Activated naive CD4-positive, alpha-beta T cell treated with anti-CD3 and anti-CD28 coated beads, Interleukin-2, amount 10 ng/mL, durations not matched to agents 7 days and 5 days (primary cell): ENCODE data around the gene DAB1.

Experiments used
- CTCF ChIA-PET: fragments of 350-600 bp; sonication (Branson Sonifier 250); formaldehyde crosslinking; loops from one replicate; lab custom pipeline; 2021; ENCODE audit warnings: antibody characterized with exemption; lab: Charles Lee
- DNase-seq: peaks from one replicate; pipeline ENCODE4 v3.0.0-alpha.2; 2020
- H3K27ac Mint-ChIP-seq: one replicate; pipeline ENCODE4 v1.8.0; 2021; ENCODE audit warnings: mild to moderate bottlenecking, moderate library complexity, mixed read lengths
- H3K27me3 Mint-ChIP-seq: one replicate; pipeline ENCODE4 v1.8.0; 2021; ENCODE audit warnings: mild to moderate bottlenecking, mixed read lengths
- H3K36me3 Mint-ChIP-seq: one replicate; pipeline ENCODE4 v1.8.0; 2021; ENCODE audit warnings: mixed read lengths
- H3K4me1 Mint-ChIP-seq: one replicate; pipeline ENCODE4 v1.8.0; 2021; ENCODE audit warnings: mixed read lengths
- H3K4me3 Mint-ChIP-seq: one replicate; pipeline ENCODE4 v1.8.0; 2021; ENCODE audit warnings: mild to moderate bottlenecking, moderate library complexity, mixed read lengths
- H3K9me3 Mint-ChIP-seq: one replicate; pipeline ENCODE4 v1.8.0; 2021; ENCODE audit warnings: mixed read lengths

Gene DAB1

GRCh38 chr1:57423656-57424211, at the start of gene DAB1:
Gene DAB1, minus strand, starts transcription at chr1:57424060. Its CDS starts 133,030 bp downstream, at chr1:57291030.
- no peak within 1 kb of the TSS for H3K4me3 Mint-ChIP-seq

GRCh38 chr1:57473448-57473847, 49.6 kb upstream of the DAB1 start:
- no peaks in the 10 kb centered on the region for H3K9me3 Mint-ChIP-seq
- no peaks in the 10 kb centered on the region for H3K4me1 Mint-ChIP-seq
- H3K27me3 Mint-ChIP-seq = no peaks in the 10 kb centered on the region
- H3K4me3 Mint-ChIP-seq = no peak overlapping the region
- CTCF ChIA-PET = no interaction called here
- DNase-seq = no peak
- no peak overlapping the region for H3K27ac Mint-ChIP-seq
- no peaks in the 10 kb centered on the region for H3K36me3 Mint-ChIP-seq

More at GRCh38 chr1:57423656-57424211, at the start of gene DAB1:
- Mint-ChIP-seq H3K36me3 (no peaks in the 10 kb centered on the region), H3K27me3 (peaks cover 54% of the 10 kb centered on the region), H3K9me3 (no peaks in the 10 kb centered on the region), H3K4me1 (peaks cover 4% of the 10 kb centered on the region), H3K27ac (no peak within 1 kb of the TSS)
- no peak for DNase-seq
- CTCF ChIA-PET = no interaction called here

- H3K27me3 Mint-ChIP-seq = no peaks in the 10 kb centered on the region
- no peak overlapping the region for H3K27ac Mint-ChIP-seq
- no peaks in the 10 kb centered on the region for H3K9me3 Mint-ChIP-seq
- no peak for DNase-seq
- H3K4me1 Mint-ChIP-seq = no peaks in the 10 kb centered on the region
- H3K36me3 Mint-ChIP-seq = no peaks in the 10 kb centered on the region
- CTCF ChIA-PET = no interaction called here
- no peak overlapping the region for H3K4me3 Mint-ChIP-seq
These were observed 48.1 kb upstream of the DAB1 start for GRCh38 chr1:57471995-57472394.

GRCh38 chr1:57470036-57470435, 46.2 kb upstream of the DAB1 start:
- no peak overlapping the region for H3K4me3 Mint-ChIP-seq
- CTCF ChIA-PET = no interaction called here
- H3K27me3 Mint-ChIP-seq = no peaks in the 10 kb centered on the region
- DNase-seq = no peak
- no peaks in the 10 kb centered on the region for H3K4me1 Mint-ChIP-seq
- no peaks in the 10 kb centered on the region for H3K36me3 Mint-ChIP-seq
- no peaks in the 10 kb centered on the region for H3K9me3 Mint-ChIP-seq
- no peak overlapping the region for H3K27ac Mint-ChIP-seq

GRCh38 chr1:57468641-57469523, 45.0 kb upstream of the DAB1 start:
- no peaks in the 10 kb centered on the region for H3K36me3 Mint-ChIP-seq
- H3K9me3 Mint-ChIP-seq = no peaks in the 10 kb centered on the region
- CTCF ChIA-PET = no interaction called here
- H3K4me3 Mint-ChIP-seq = no peak overlapping the region
- H3K27me3 Mint-ChIP-seq = no peaks in the 10 kb centered on the region
- DNase-seq = no peak
- no peak overlapping the region for H3K27ac Mint-ChIP-seq
- H3K4me1 Mint-ChIP-seq = no peaks in the 10 kb centered on the region

GRCh38 chr1:57467830-57468229, 44.0 kb upstream of the DAB1 start:
- H3K27ac Mint-ChIP-seq = no peak overlapping the region
- no peaks in the 10 kb centered on the region for H3K4me1 Mint-ChIP-seq
- no peaks in the 10 kb centered on the region for H3K27me3 Mint-ChIP-seq
- H3K9me3 Mint-ChIP-seq = no peaks in the 10 kb centered on the region
- H3K36me3 Mint-ChIP-seq = no peaks in the 10 kb centered on the region
- CTCF ChIA-PET = no interaction called here
- H3K4me3 Mint-ChIP-seq = no peak overlapping the region
- DNase-seq = no peak

GRCh38 chr1:57464756-57465155, 40.9 kb upstream of the DAB1 start:
- Mint-ChIP-seq H3K27ac (no peak overlapping the region), H3K4me3 (no peak overlapping the region), H3K9me3 (no peaks in the 10 kb centered on the region), H3K27me3 (no peaks in the 10 kb centered on the region), H3K36me3 (no peaks in the 10 kb centered on the region), H3K4me1 (no peaks in the 10 kb centered on the region)
- no peak for DNase-seq
- CTCF ChIA-PET = no interaction called here

- H3K27me3 Mint-ChIP-seq = no peaks in the 10 kb centered on the region
- no peaks in the 10 kb centered on the region for H3K4me1 Mint-ChIP-seq
- H3K9me3 Mint-ChIP-seq = no peaks in the 10 kb centered on the region
- CTCF ChIA-PET = no interaction called here
- no peak overlapping the region for H3K27ac Mint-ChIP-seq
- H3K4me3 Mint-ChIP-seq = no peak overlapping the region
- no peak for DNase-seq
- H3K36me3 Mint-ChIP-seq = no peaks in the 10 kb centered on the region
These were observed 39.5 kb upstream of the DAB1 start for GRCh38 chr1:57463343-57463742.

- no peak for DNase-seq
- Mint-ChIP-seq H3K36me3 (no peaks in the 10 kb centered on the region), H3K27me3 (no peaks in the 10 kb centered on the region), H3K4me3 (no peak overlapping the region), H3K4me1 (no peaks in the 10 kb centered on the region), H3K9me3 (no peaks in the 10 kb centered on the region), H3K27ac (no peak overlapping the region)
- CTCF ChIA-PET = no interaction called here
These were observed 37.5 kb upstream of the DAB1 start for GRCh38 chr1:57461405-57461804.

GRCh38 chr1:57451516-57451915, 27.7 kb upstream of the DAB1 start:
- CTCF ChIA-PET = no interaction called here
- Mint-ChIP-seq H3K4me3 (no peak overlapping the region), H3K9me3 (no peaks in the 10 kb centered on the region), H3K4me1 (no peaks in the 10 kb centered on the region), H3K27ac (no peak overlapping the region), H3K36me3 (no peaks in the 10 kb centered on the region), H3K27me3 (no peaks in the 10 kb centered on the region)
- DNase-seq = no peak

GRCh38 chr1:57450981-57451380, 27.1 kb upstream of the DAB1 start:
- no peaks in the 10 kb centered on the region for H3K4me1 Mint-ChIP-seq
- CTCF ChIA-PET = no interaction called here
- H3K4me3 Mint-ChIP-seq = no peak overlapping the region
- H3K27me3 Mint-ChIP-seq = no peaks in the 10 kb centered on the region
- no peak for DNase-seq
- H3K36me3 Mint-ChIP-seq = no peaks in the 10 kb centered on the region
- H3K9me3 Mint-ChIP-seq = no peaks in the 10 kb centered on the region
- H3K27ac Mint-ChIP-seq = no peak overlapping the region

GRCh38 chr1:57447551-57447950, 23.7 kb upstream of the DAB1 start:
- Mint-ChIP-seq H3K27ac (no peak overlapping the region), H3K36me3 (no peaks in the 10 kb centered on the region)
- CTCF ChIA-PET = no interaction called here

GRCh38 chr1:57443004-57443403, 19.1 kb upstream of the DAB1 start:
- H3K4me3 Mint-ChIP-seq = no peak overlapping the region
- no peaks in the 10 kb centered on the region for H3K4me1 Mint-ChIP-seq
- no peak overlapping the region for H3K27ac Mint-ChIP-seq
- no peaks in the 10 kb centered on the region for H3K9me3 Mint-ChIP-seq
- CTCF ChIA-PET = no interaction called here
- DNase-seq = no peak
- no peaks in the 10 kb centered on the region for H3K27me3 Mint-ChIP-seq
- no peaks in the 10 kb centered on the region for H3K36me3 Mint-ChIP-seq

More at GRCh38 chr1:57447551-57447950, 23.7 kb upstream of the DAB1 start:
- Mint-ChIP-seq H3K4me1 (no peaks in the 10 kb centered on the region), H3K27me3 (no peaks in the 10 kb centered on the region), H3K9me3 (no peaks in the 10 kb centered on the region), H3K4me3 (no peak overlapping the region)
- DNase-seq = no peak

- Mint-ChIP-seq H3K27ac (no peak overlapping the region), H3K4me1 (no peaks in the 10 kb centered on the region), H3K4me3 (no peak overlapping the region), H3K9me3 (no peaks in the 10 kb centered on the region), H3K36me3 (no peaks in the 10 kb centered on the region), H3K27me3 (no peaks in the 10 kb centered on the region)
- no peak for DNase-seq
- CTCF ChIA-PET = no interaction called here
These were observed 16.2 kb upstream of the DAB1 start for GRCh38 chr1:57440096-57440495.

- Mint-ChIP-seq H3K9me3 (no peaks in the 10 kb centered on the region), H3K4me3 (no peak overlapping the region), H3K4me1 (no peaks in the 10 kb centered on the region), H3K27ac (no peak overlapping the region), H3K27me3 (no peaks in the 10 kb centered on the region), H3K36me3 (no peaks in the 10 kb centered on the region)
- CTCF ChIA-PET = no interaction called here
- DNase-seq = no peak
These were observed 7.5 kb upstream of the DAB1 start for GRCh38 chr1:57431400-57431799.
